Trophoblast cell (in vitro differentiated cells and primary cell): ENCODE results near the gene NKAIN1.
A peak's percentile ranks its signal among the peaks of the same experiment; 100 is the strongest.

Experiments used
- DNase-seq, 2 donors: peaks; one replicate each; pipeline ENCODE4 v3.0.0-alpha.2; 2016
- H2AFZ ChIP-seq: 2 replicates; pipeline ENCODE4 v1.6.1; 2013; ENCODE audit warnings: low read length, moderate library complexity, mild to moderate bottlenecking; ENCODE audit not compliant: insufficient read depth, poor library complexity
- H2AK5ac ChIP-seq: 2 replicates; pipeline ENCODE4 v1.6.1; 2013; ENCODE audit warnings: mild to moderate bottlenecking, low read length
- H2BK120ac ChIP-seq: 2 replicates; pipeline ENCODE4 v1.6.1; 2013; ENCODE audit warnings: low read length, mild to moderate bottlenecking, moderate library complexity; ENCODE audit not compliant: insufficient read depth, poor library complexity
- H2BK12ac ChIP-seq: 2 replicates; pipeline ENCODE4 v1.6.1; 2013; ENCODE audit warnings: mild to moderate bottlenecking, low read length, moderate library complexity
- H2BK5ac ChIP-seq: 2 replicates; pipeline ENCODE4 v1.6.1; 2013; ENCODE audit warnings: low read length, low read depth, moderate library complexity, mild to moderate bottlenecking; ENCODE audit not compliant: poor library complexity
- H3K14ac ChIP-seq: 2 replicates; pipeline ENCODE4 v1.6.1; 2013; ENCODE audit warnings: mild to moderate bottlenecking, low read length
- H3K18ac ChIP-seq: 2 replicates; pipeline ENCODE4 v1.6.1; 2013; ENCODE audit warnings: mild to moderate bottlenecking, low read length
- H3K23ac ChIP-seq: 2 replicates; pipeline ENCODE4 v1.6.1; 2013; ENCODE audit warnings: low read length
- H3K27ac ChIP-seq: 2 replicates; pipeline ENCODE4 v1.5.1; 2013; ENCODE audit warnings: low read depth, mild to moderate bottlenecking, inconsistent platforms, low read length, moderate library complexity
- H3K27me3 ChIP-seq: 2 replicates; pipeline ENCODE4 v1.6.1; 2013; ENCODE audit warnings: inconsistent platforms, mild to moderate bottlenecking, low read length, moderate library complexity; ENCODE audit not compliant: insufficient read depth
- H3K36me3 ChIP-seq, 2 experiments: 1 replicate in 1 of 2; 2 replicates in 1 of 2; pipeline ENCODE4 v1.6.1; 2013; ENCODE audit warnings: low read length in 2 of 2, mild to moderate bottlenecking in 2 of 2, moderate library complexity in 1 of 2; ENCODE audit not compliant: insufficient read depth in 2 of 2, control insufficient read depth in 1 of 2
- H3K4ac ChIP-seq: 2 replicates; pipeline ENCODE4 v1.6.1; 2013; ENCODE audit warnings: low read depth, mild to moderate bottlenecking, low read length, moderate library complexity
- H3K4me1 ChIP-seq, 2 experiments: 1 replicate in 1 of 2; 2 replicates in 1 of 2; pipeline ENCODE4 v1.6.1; 2013; ENCODE audit warnings: low read length in 2 of 2, mild to moderate bottlenecking in 2 of 2, moderate library complexity in 1 of 2; ENCODE audit not compliant: insufficient read depth in 2 of 2, control insufficient read depth in 1 of 2
- H3K4me2 ChIP-seq: 2 replicates; pipeline ENCODE4 v1.6.1; 2013; ENCODE audit warnings: inconsistent platforms, mild to moderate bottlenecking, low read length, moderate library complexity
- H3K4me3 ChIP-seq: 2 replicates; pipeline ENCODE4 v1.5.1; 2013; ENCODE audit warnings: mild to moderate bottlenecking, low read depth, low read length, inconsistent platforms
- H3K79me1 ChIP-seq: one replicate; pipeline ENCODE4 v1.6.1; 2013; ENCODE audit warnings: low read length
- H3K79me2 ChIP-seq: 2 replicates; pipeline ENCODE4 v1.6.1; 2013; ENCODE audit warnings: low read length, mild to moderate bottlenecking; ENCODE audit not compliant: control insufficient read depth, insufficient read depth, poor library complexity
- H3K9ac ChIP-seq: 2 replicates; pipeline ENCODE4 v1.6.1; 2013; ENCODE audit warnings: mild to moderate bottlenecking, low read length
- H3K9me3 ChIP-seq: 2 replicates; pipeline ENCODE4 v1.6.1; 2013; ENCODE audit warnings: low read depth, mild to moderate bottlenecking, control low read depth, inconsistent platforms, low read length; ENCODE audit not compliant: insufficient read depth
- H4K12ac ChIP-seq: 2 replicates; pipeline ENCODE4 v1.6.1; 2013; ENCODE audit warnings: low read depth, mild to moderate bottlenecking, low read length, moderate library complexity
- H4K8ac ChIP-seq: 2 replicates; pipeline ENCODE4 v1.6.1; 2013; ENCODE audit warnings: low read depth, mild to moderate bottlenecking, low read length, moderate library complexity
- H4K91ac ChIP-seq: one replicate; pipeline ENCODE4 v1.6.1; 2013; ENCODE audit warnings: low read depth, mild to moderate bottlenecking, low read length, moderate library complexity
- WGBS: extraction: QIAGEN DNeasy Blood & Tissue Kit; methylation state at CpG from one replicate; pipeline ENCODE4 v1.1.7; 2013; ENCODE audit warnings: missing lambda C conversion rate; ENCODE audit not compliant: insufficient read length, insufficient coverage; ENCODE audit errors: extremely low coverage; 5-methylcytosine and 5-hydroxymethylcytosine counted together

The NKAIN1 gene

GRCh38 chr1:31208361-31208945 lies 31.2 kb downstream of the NKAIN1 start:
- H3K27ac ChIP-seq = no peak overlapping the region
- H3K79me2 ChIP-seq = no peaks in the 10 kb centered on the region
- H3K23ac ChIP-seq = no peak overlapping the region
- no peak overlapping the region for H4K8ac ChIP-seq
- no peak overlapping the region for H4K12ac ChIP-seq
- H3K4me1 ChIP-seq = no peaks in the 10 kb centered on the region
- DNase-seq = no peak
- no peaks in the 10 kb centered on the region for H3K27me3 ChIP-seq
- H2BK5ac ChIP-seq = no peak overlapping the region
- no peak overlapping the region for H4K91ac ChIP-seq
- H3K4me2 ChIP-seq = no peak overlapping the region
- H3K14ac ChIP-seq = no peak overlapping the region
- no CpG with 5 or more reads among the region's 9 CpGs for WGBS
- no peak overlapping the region for H3K4me3 ChIP-seq
- no peak overlapping the region for H2BK120ac ChIP-seq
- H2AK5ac ChIP-seq = no peak overlapping the region
- H3K36me3 ChIP-seq = no peaks in the 10 kb centered on the region
- H3K9ac ChIP-seq = peak overlapping the region; percentile 49
- H2AFZ ChIP-seq = no peak overlapping the region
- no peaks in the 10 kb centered on the region for H3K9me3 ChIP-seq
- no peak overlapping the region for H3K4ac ChIP-seq
- no peak overlapping the region for H3K18ac ChIP-seq
- no peak overlapping the region for H2BK12ac ChIP-seq
- H3K79me1 ChIP-seq = no peaks in the 10 kb centered on the region

GRCh38 chr1:31207569-31207968 lies 32.1 kb downstream of the NKAIN1 start:
- Histone ChIP-seq H2BK120ac (no peak overlapping the region), H3K4me3 (no peak overlapping the region), H3K27me3 (no peaks in the 10 kb centered on the region), H3K9me3 (no peaks in the 10 kb centered on the region), H3K36me3 (no peaks in the 10 kb centered on the region), H3K4ac (no peak overlapping the region), H4K91ac (no peak overlapping the region), H2BK5ac (no peak overlapping the region), H2AFZ (no peak overlapping the region), H3K79me2 (no peaks in the 10 kb centered on the region), H3K9ac (no peak overlapping the region), H3K23ac (no peak overlapping the region), H3K27ac (no peak overlapping the region), H3K14ac (no peak overlapping the region), H2BK12ac (no peak overlapping the region), H3K4me1 (no peaks in the 10 kb centered on the region), H3K79me1 (no peaks in the 10 kb centered on the region), H3K4me2 (no peak overlapping the region), H4K8ac (no peak overlapping the region), H3K18ac (no peak overlapping the region), H2AK5ac (no peak overlapping the region), H4K12ac (no peak overlapping the region)
- DNase-seq = no peak
- WGBS = no CpG with 5 or more reads among the region's 5 CpGs

- H3K4me1 ChIP-seq = no peaks in the 10 kb centered on the region
- H3K4me3 ChIP-seq = no peak overlapping the region
- DNase-seq = no peak
- no peaks in the 10 kb centered on the region for H3K79me2 ChIP-seq
- no peak overlapping the region for H3K14ac ChIP-seq
- no peaks in the 10 kb centered on the region for H3K79me1 ChIP-seq
- H3K36me3 ChIP-seq = no peaks in the 10 kb centered on the region
- no peak overlapping the region for H3K9ac ChIP-seq
- H4K8ac ChIP-seq = no peak overlapping the region
- H3K18ac ChIP-seq = no peak overlapping the region
- H2BK5ac ChIP-seq = no peak overlapping the region
- no peak overlapping the region for H3K4ac ChIP-seq
- no peak overlapping the region for H3K23ac ChIP-seq
- H3K9me3 ChIP-seq = no peaks in the 10 kb centered on the region
- H3K27ac ChIP-seq = no peak overlapping the region
- no peak overlapping the region for H2AFZ ChIP-seq
- no CpG with 5 or more reads among the region's 3 CpGs for WGBS
- H4K12ac ChIP-seq = no peak overlapping the region
- H2BK120ac ChIP-seq = no peak overlapping the region
- H2AK5ac ChIP-seq = no peak overlapping the region
- no peak overlapping the region for H3K4me2 ChIP-seq
- H4K91ac ChIP-seq = no peak overlapping the region
- no peaks in the 10 kb centered on the region for H3K27me3 ChIP-seq
- no peak overlapping the region for H2BK12ac ChIP-seq
These were observed 32.6 kb downstream of the NKAIN1 start for GRCh38 chr1:31207046-31207445.

- Histone ChIP-seq H2BK12ac (no peak overlapping the region), H3K4me3 (no peak overlapping the region), H3K9me3 (peaks cover 1% of the 10 kb centered on the region), H3K27me3 (no peaks in the 10 kb centered on the region), H4K12ac (no peak overlapping the region), H2AFZ (no peak overlapping the region), H3K4me2 (no peak overlapping the region), H4K8ac (no peak overlapping the region), H3K14ac (no peak overlapping the region), H3K23ac (no peak overlapping the region), H2AK5ac (no peak overlapping the region), H2BK120ac (no peak overlapping the region), H3K79me2 (no peaks in the 10 kb centered on the region), H3K4ac (no peak overlapping the region), H3K4me1 (no peaks in the 10 kb centered on the region), H3K18ac (no peak overlapping the region), H3K36me3 (no peaks in the 10 kb centered on the region), H4K91ac (no peak overlapping the region), H3K9ac (no peak overlapping the region), H3K79me1 (no peaks in the 10 kb centered on the region), H2BK5ac (no peak overlapping the region), H3K27ac (no peak overlapping the region)
- DNase-seq = no peak
- no CpG with 5 or more reads among the region's 10 CpGs for WGBS
These were observed 36.5 kb downstream of the NKAIN1 start for GRCh38 chr1:31203215-31203614.
